NCI-H2171 (cell line): ENCODE results near the gene TVP23A.

ENCODE experiments used
- DNase-seq: peaks from one replicate; lab custom pipeline; 2025; lab: John Stamatoyannopoulos, UW

TVP23A gene

GRCh38 chr16:10817963-10818941 lies at the start of gene TVP23A:
TVP23A (minus strand) TSS chr16:10818794; CDS start chr16:10818493, 301 bp downstream.
- no peak for DNase-seq

GRCh38 chr16:10868104-10868595 lies 49.6 kb upstream of the TVP23A start:
- DNase-seq: no peak

- DNase-seq: no peak
These were observed 48.6 kb upstream of the TVP23A start for GRCh38 chr16:10867199-10867598.

- DNase-seq: no peak
These were observed 47.7 kb upstream of the TVP23A start for GRCh38 chr16:10865991-10866966.

- DNase-seq: no peak
These were observed 43.8 kb upstream of the TVP23A start for GRCh38 chr16:10862438-10862837.

- DNase-seq: no peak
These were observed 41.1 kb upstream of the TVP23A start for GRCh38 chr16:10859658-10860057.

- no peak for DNase-seq
These were observed 40.4 kb upstream of the TVP23A start for GRCh38 chr16:10859020-10859419.

- no peak for DNase-seq
These were observed 39.6 kb upstream of the TVP23A start for GRCh38 chr16:10858203-10858602.

GRCh38 chr16:10856042-10856441 lies 37.4 kb upstream of the TVP23A start:
- no peak for DNase-seq

GRCh38 chr16:10852948-10853347 lies 34.4 kb upstream of the TVP23A start:
- no peak for DNase-seq

- no peak for DNase-seq
These were observed 33.7 kb upstream of the TVP23A start for GRCh38 chr16:10852286-10852685.

GRCh38 chr16:10851512-10851911 lies 32.9 kb upstream of the TVP23A start:
- no peak for DNase-seq

GRCh38 chr16:10850478-10850850 lies 31.9 kb upstream of the TVP23A start:
- DNase-seq: no peak

GRCh38 chr16:10849736-10850477 lies 31.3 kb upstream of the TVP23A start:
- DNase-seq: no peak

GRCh38 chr16:10847176-10847575 lies 28.6 kb upstream of the TVP23A start:
- no peak for DNase-seq

GRCh38 chr16:10846213-10846998 lies 27.8 kb upstream of the TVP23A start:
- DNase-seq: no peak

- no peak for DNase-seq
These were observed 22.1 kb upstream of the TVP23A start for GRCh38 chr16:10840703-10841102.

GRCh38 chr16:10839279-10839666 lies 20.7 kb upstream of the TVP23A start:
- no peak for DNase-seq

GRCh38 chr16:10838621-10839278 lies 20.2 kb upstream of the TVP23A start:
- no peak for DNase-seq

GRCh38 chr16:10836174-10836853 lies 17.7 kb upstream of the TVP23A start:
- DNase-seq: no peak
